ENCODE results near the gene GCLC. TPM values are rescaled to one million over a fixed set of nuclear protein-coding genes. Genes with fewer than 3 reads are reported as not detected.
"Not testable (repeated sequence)": the region's sequence is repeated elsewhere in the genome, so short reads cannot be mapped to it uniquely, and the experiment has no call there.

Gene GCLC
- total RNA-seq, 1 donor from 2014 or later: 27.5 TPM

DNA sequence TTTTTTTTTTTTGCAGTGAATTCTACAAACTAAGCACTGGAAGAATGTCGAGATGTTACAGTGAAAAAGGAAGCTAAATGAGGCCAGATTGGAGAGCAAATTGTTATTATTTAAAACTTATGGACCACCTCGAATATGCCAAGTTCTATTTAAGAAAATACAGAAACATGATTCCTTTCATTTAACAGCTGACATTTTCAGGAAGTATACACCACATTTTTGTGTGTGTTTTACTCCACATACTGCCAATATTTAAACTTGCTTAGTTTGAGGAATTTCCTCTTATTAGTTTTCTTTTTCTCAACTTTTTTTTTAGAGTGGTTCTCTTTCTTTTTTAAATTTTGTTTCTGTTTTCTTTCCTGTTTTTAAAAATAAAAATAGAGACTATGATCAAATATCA is 37.0 kb upstream of the GCLC start:
- DNase-seq (ENCODE audit: low read depth, low spot score): no peak
- H3K27ac Mint-ChIP-seq (ENCODE audit: unreplicated experiment): no peak overlapping the region
- no peaks in the 10 kb centered on the region for H3K27me3 Mint-ChIP-seq (ENCODE audit: low read depth)

DNA sequence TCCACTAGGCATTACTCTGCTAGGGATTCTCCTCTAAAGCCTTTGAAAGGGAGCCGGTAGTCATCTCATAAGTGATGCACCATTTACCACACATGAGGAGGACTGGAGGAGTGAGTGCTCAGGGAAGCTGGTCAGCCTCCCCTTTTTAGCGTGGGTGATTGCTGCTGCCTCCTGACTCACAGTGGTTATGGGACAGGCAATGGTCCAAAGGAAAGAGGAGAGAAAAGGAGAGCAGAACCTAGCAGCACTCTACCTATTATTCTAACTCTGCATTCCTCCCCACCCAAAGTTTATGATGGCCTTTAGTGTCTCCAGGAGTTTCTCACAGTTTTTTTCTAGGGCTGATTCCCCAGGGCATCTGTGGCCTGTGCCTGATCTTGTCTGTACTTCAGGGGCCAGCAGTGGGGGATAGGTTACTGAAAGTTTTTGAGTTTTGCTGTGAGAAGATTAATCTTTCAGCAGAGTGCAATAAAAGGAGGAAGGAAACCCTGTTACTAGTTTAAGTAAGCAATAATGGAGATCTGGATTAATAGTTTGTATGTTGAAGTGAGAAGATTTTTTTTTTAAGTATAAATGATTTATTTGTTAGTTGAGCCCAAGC is 36.4 kb upstream of the GCLC start:
- Mint-ChIP-seq H3K36me3 (ENCODE audit: low read depth) (no peaks in the 10 kb centered on the region), H3K4me1 (peaks cover 4% of the 10 kb centered on the region), H3K9me3 (peaks cover 3% of the 10 kb centered on the region), H3K4me3 (no peak overlapping the region), H3K27me3 (ENCODE audit: low read depth) (no peaks in the 10 kb centered on the region), H3K27ac (ENCODE audit: unreplicated experiment) (no peak overlapping the region)
- TF ChIP-seq, protein P1, sequence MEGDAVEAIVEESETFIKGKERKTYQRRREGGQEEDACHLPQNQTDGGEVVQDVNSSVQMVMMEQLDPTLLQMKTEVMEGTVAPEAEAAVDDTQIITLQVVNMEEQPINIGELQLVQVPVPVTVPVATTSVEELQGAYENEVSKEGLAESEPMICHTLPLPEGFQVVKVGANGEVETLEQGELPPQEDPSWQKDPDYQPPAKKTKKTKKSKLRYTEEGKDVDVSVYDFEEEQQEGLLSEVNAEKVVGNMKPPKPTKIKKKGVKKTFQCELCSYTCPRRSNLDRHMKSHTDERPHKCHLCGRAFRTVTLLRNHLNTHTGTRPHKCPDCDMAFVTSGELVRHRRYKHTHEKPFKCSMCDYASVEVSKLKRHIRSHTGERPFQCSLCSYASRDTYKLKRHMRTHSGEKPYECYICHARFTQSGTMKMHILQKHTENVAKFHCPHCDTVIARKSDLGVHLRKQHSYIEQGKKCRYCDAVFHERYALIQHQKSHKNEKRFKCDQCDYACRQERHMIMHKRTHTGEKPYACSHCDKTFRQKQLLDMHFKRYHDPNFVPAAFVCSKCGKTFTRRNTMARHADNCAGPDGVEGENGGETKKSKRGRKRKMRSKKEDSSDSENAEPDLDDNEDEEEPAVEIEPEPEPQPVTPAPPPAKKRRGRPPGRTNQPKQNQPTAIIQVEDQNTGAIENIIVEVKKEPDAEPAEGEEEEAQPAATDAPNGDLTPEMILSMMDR (conservative IDR thresholded peaks at IDR 0.05): no peak
- DNase-seq (ENCODE audit: low read depth, low spot score): no peak

More for the DNA sequence above, 37.0 kb upstream of the GCLC start:
- H3K4me1 Mint-ChIP-seq: peaks cover 4% of the 10 kb centered on the region
- H3K4me3 Mint-ChIP-seq: no peak overlapping the region
- TF ChIP-seq, protein P1 (conservative IDR thresholded peaks at IDR 0.05): no peak
- no peaks in the 10 kb centered on the region for H3K36me3 Mint-ChIP-seq (ENCODE audit: low read depth)
- peaks cover 3% of the 10 kb centered on the region for H3K9me3 Mint-ChIP-seq

DNA sequence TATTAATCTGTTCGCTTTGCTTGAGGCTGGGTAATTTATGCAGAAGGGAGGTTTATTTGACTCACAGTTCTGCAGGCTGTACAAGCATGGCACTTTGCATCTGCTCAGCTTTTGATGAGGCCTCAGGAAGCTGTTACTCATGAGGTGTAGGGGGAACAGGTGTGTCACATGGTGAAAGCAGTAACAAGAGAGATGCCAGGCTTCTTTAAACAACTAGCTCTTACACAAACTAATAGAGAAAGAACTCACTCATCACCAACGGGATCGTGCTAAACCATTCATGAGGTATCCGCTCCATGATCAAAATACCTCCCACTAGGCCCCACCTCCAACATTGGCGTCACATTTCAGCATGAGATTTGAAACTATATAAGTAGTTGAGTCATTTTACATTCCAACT is 34.4 kb upstream of the GCLC start:
- TF ChIP-seq, protein P1 (conservative IDR thresholded peaks at IDR 0.05): no peak
- Mint-ChIP-seq H3K27ac (ENCODE audit: unreplicated experiment) (no peak overlapping the region), H3K4me3 (no peak overlapping the region), H3K36me3 (ENCODE audit: low read depth) (no peaks in the 10 kb centered on the region), H3K27me3 (ENCODE audit: low read depth) (no peaks in the 10 kb centered on the region), H3K4me1 (peaks cover 4% of the 10 kb centered on the region), H3K9me3 (peaks cover 3% of the 10 kb centered on the region)
- DNase-seq (ENCODE audit: low read depth, low spot score): no peak

DNA sequence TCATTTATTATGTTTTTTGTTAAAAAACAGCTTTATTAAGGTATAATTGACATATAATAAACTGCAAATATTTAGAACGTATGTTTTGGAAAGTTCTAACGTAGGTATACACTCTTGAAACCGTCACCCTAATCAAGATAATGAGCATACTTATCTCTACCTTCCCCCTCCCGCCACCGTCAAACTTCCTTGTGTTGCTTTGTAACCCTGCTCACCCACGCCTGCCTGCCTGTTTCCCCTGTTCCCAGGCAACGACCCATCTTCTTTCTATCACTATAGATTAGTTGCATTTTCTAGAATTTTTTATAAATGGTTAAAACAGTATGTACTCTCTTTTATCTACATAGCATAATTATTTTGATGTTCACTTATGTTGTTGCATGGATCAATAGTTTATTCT is 33.5 kb upstream of the GCLC start:
- H3K4me1 Mint-ChIP-seq: peaks cover 4% of the 10 kb centered on the region
- H3K4me3 Mint-ChIP-seq: no peak overlapping the region
- H3K27ac Mint-ChIP-seq (ENCODE audit: unreplicated experiment): no peak overlapping the region
- peaks cover 3% of the 10 kb centered on the region for H3K9me3 Mint-ChIP-seq
- DNase-seq (ENCODE audit: low read depth, low spot score): no peak
- H3K27me3 Mint-ChIP-seq (ENCODE audit: low read depth): no peaks in the 10 kb centered on the region
- TF ChIP-seq, protein P1 (conservative IDR thresholded peaks at IDR 0.05): no peak
- H3K36me3 Mint-ChIP-seq (ENCODE audit: low read depth): no peaks in the 10 kb centered on the region

DNA sequence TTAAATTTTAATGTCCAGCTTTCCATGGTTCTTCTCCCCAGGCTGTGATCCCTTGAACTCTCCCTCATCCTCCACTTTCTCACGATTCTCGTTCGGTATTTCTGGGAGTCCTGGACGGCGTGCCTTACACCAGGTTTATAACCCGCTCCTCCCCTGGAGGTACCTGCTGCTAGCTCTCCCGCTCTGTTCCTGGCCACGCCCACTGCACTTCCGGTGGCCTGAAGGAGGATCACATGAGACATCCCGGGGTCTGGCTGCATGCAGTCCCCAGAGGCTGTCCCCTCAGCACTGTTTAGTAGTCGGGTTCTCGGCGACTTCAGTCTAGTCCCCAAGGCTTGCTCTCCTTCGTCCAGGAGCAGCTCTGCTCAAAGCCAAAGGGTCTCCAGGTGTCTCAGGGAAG is 28.4 kb upstream of the GCLC start:
- H3K9me3 Mint-ChIP-seq: peaks cover 2% of the 10 kb centered on the region
- no peak overlapping the region for H3K27ac Mint-ChIP-seq (ENCODE audit: unreplicated experiment)
- H3K27me3 Mint-ChIP-seq (ENCODE audit: low read depth): no peaks in the 10 kb centered on the region
- TF ChIP-seq, protein P1 (conservative IDR thresholded peaks at IDR 0.05): no peak
- no peaks in the 10 kb centered on the region for H3K36me3 Mint-ChIP-seq (ENCODE audit: low read depth)
- no peak for DNase-seq (ENCODE audit: low read depth, low spot score)
- H3K4me3 Mint-ChIP-seq: no peak overlapping the region
- no peaks in the 10 kb centered on the region for H3K4me1 Mint-ChIP-seq

DNA sequence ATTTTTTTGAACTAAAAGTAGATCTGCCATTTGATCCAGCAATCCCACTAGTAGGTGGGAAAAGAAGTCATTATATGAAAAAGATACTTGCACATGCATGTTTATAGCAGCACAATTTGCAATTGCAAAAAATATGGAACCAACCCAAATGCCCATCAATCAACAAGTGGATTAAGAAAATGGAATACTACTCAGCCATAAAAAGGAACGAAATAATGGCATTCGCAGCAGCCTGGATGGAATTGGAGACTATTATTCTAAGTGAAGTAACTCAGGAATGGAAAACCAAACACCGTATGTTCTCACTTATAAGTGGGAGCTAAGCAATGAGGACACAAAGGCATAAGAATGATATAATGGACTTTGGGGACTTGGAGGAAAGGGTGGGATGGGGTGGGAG is 27.5 kb upstream of the GCLC start:
- H3K27me3 Mint-ChIP-seq (ENCODE audit: low read depth); H3K27ac Mint-ChIP-seq (ENCODE audit: unreplicated experiment); H3K36me3 Mint-ChIP-seq (ENCODE audit: low read depth); DNase-seq (ENCODE audit: low read depth, low spot score); H3K4me1 Mint-ChIP-seq; H3K9me3 Mint-ChIP-seq; H3K4me3 Mint-ChIP-seq: not testable (repeated sequence)
